IMR-90 (cell line): ENCODE results near the gene CAPN7. TPM values are rescaled to one million over a fixed set of nuclear protein-coding genes. Genes with fewer than 3 reads are reported as not detected.

Source experiments
- ATAC-seq: fragments of 200-7000 bp; cut with Tn5 transposase; 2 replicates; pipeline ENCODE4 v1.9.1; 2020; ENCODE audit warnings: low read depth, mild to moderate bottlenecking, moderate library complexity
- BruUV-seq: library from RNA; stranded (reverse); fragments of 400-500 nt; replicated peaks from 2 replicates; lab custom pipeline; 2021; lab: Mats Ljungman, UMichigan
- CTCF ChIA-PET: fragments of 300-600 bp; formaldehyde crosslinking; extraction: SDS; loops from one replicate; lab custom pipeline; 2021; ENCODE audit warnings: antibody characterized with exemption; lab: Yijun Ruan, JAX
- POLR2A ChIA-PET: fragments of 300-600 bp; sonication (Branson Sonifier 250); formaldehyde crosslinking; loops from one replicate; lab custom pipeline; 2022; ENCODE audit warnings: antibody characterized with exemption; ENCODE audit not compliant: unreplicated experiment; lab: Charles Lee
- DNase-seq: peaks from one replicate; pipeline ENCODE4 v3.0.0; 2013
- H2AFZ ChIP-seq: replicated peaks from 2 replicates; pipeline ENCODE3; 2013; ENCODE audit warnings: low read length, mild to moderate bottlenecking; ENCODE audit not compliant: poor library complexity
- H2AK5ac ChIP-seq: 2 replicates; pipeline ENCODE4 v1.6.1; 2013; ENCODE audit warnings: low read depth, low read length, inconsistent platforms
- H2AK9ac ChIP-seq: replicated peaks from 2 replicates; pipeline ENCODE3; 2013; ENCODE audit warnings: mild to moderate bottlenecking, low read depth, low read length, moderate library complexity; ENCODE audit not compliant: poor library complexity
- H2BK120ac ChIP-seq: 2 replicates; pipeline ENCODE4 v1.6.1; 2013; ENCODE audit warnings: low read depth, low read length, inconsistent platforms
- H2BK15ac ChIP-seq: 3 replicates; pipeline ENCODE4 v1.6.1; 2013; ENCODE audit warnings: low read depth, low read length, inconsistent platforms
- H2BK20ac ChIP-seq: 2 replicates; pipeline ENCODE4 v1.6.1; 2013; ENCODE audit warnings: low read depth, mild to moderate bottlenecking, inconsistent platforms, low read length, moderate library complexity
- H2BK5ac ChIP-seq: 2 replicates; pipeline ENCODE4 v1.6.1; 2013; ENCODE audit warnings: mild to moderate bottlenecking, low read depth, low read length, inconsistent platforms; ENCODE audit not compliant: poor library complexity, severe bottlenecking
- H3K14ac ChIP-seq: replicated peaks from 2 replicates; pipeline ENCODE4 v1.6.1; 2013; ENCODE audit warnings: low read depth, low read length, inconsistent platforms
- H3K18ac ChIP-seq: 2 replicates; pipeline ENCODE4 v1.6.1; 2013; ENCODE audit warnings: low read depth, low read length, control low read depth
- H3K23ac ChIP-seq: 2 replicates; pipeline ENCODE4 v1.6.1; 2013; ENCODE audit warnings: low read depth, low read length, inconsistent platforms
- H3K27ac ChIP-seq: 2 replicates; pipeline ENCODE4 v1.5.1; 2013; ENCODE audit warnings: mild to moderate bottlenecking, control low read depth, low read length; ENCODE audit not compliant: insufficient read depth
- H3K27me3 ChIP-seq: 2 replicates; pipeline ENCODE4 v1.6.1; 2013; ENCODE audit warnings: low read length; ENCODE audit not compliant: control insufficient read depth, insufficient read depth
- H3K36me3 ChIP-seq: 2 replicates; pipeline ENCODE4 v1.6.1; 2013; ENCODE audit warnings: low read length, mixed read lengths; ENCODE audit not compliant: control insufficient read depth, insufficient read depth
- H3K4ac ChIP-seq: 2 replicates; pipeline ENCODE4 v1.6.1; 2013; ENCODE audit warnings: low read depth, low read length, inconsistent platforms
- H3K4me1 ChIP-seq: 2 replicates; pipeline ENCODE4 v1.6.1; 2013; ENCODE audit warnings: low read length, mixed read lengths; ENCODE audit not compliant: control insufficient read depth, insufficient read depth
- H3K4me2 ChIP-seq: 2 replicates; pipeline ENCODE4 v1.6.1; 2013; ENCODE audit warnings: low read depth, mild to moderate bottlenecking, control low read depth, low read length, moderate library complexity
- H3K4me3 ChIP-seq: 2 replicates; pipeline ENCODE4 v1.5.1; 2013; ENCODE audit warnings: low read depth, mild to moderate bottlenecking, control low read depth, low read length, moderate library complexity; ENCODE audit not compliant: insufficient read depth
- H3K56ac ChIP-seq: 2 replicates; pipeline ENCODE4 v1.6.1; 2013; ENCODE audit warnings: low read length, inconsistent platforms; ENCODE audit not compliant: insufficient read depth; ENCODE audit errors: extremely low read depth
- H3K79me1 ChIP-seq, 2 experiments: 2 replicates each; pipeline ENCODE4 v1.6.1; 2013; ENCODE audit warnings: low read length in 2 of 2, inconsistent platforms in 1 of 2, low read depth in 1 of 2
- H3K9ac ChIP-seq: 2 replicates; pipeline ENCODE4 v1.6.1; 2013; ENCODE audit warnings: low read depth, low read length, control low read depth
- H3K9me1 ChIP-seq: 2 replicates; pipeline ENCODE4 v1.6.1; 2013; ENCODE audit warnings: low read length, inconsistent platforms; ENCODE audit not compliant: insufficient read depth
- H3K9me3 ChIP-seq: 2 replicates; pipeline ENCODE4 v1.6.1; 2013; ENCODE audit warnings: low read length; ENCODE audit not compliant: control insufficient read depth, insufficient read depth
- H4K20me1 ChIP-seq: 2 replicates; pipeline ENCODE4 v1.6.1; 2013; ENCODE audit warnings: low read length, inconsistent platforms; ENCODE audit not compliant: insufficient read depth
- H4K5ac ChIP-seq: 2 replicates; pipeline ENCODE4 v1.6.1; 2013; ENCODE audit warnings: mild to moderate bottlenecking, low read depth, low read length, control low read depth
- H4K8ac ChIP-seq, 2 experiments: 2 replicates each; pipeline ENCODE4 v1.6.1; 2013; ENCODE audit warnings: low read depth in 2 of 2, low read length in 2 of 2, control low read depth in 1 of 2, inconsistent platforms in 1 of 2
- H4K91ac ChIP-seq: 2 replicates; pipeline ENCODE4 v1.6.1; 2013; ENCODE audit warnings: low read depth, low read length, inconsistent platforms; ENCODE audit not compliant: insufficient read depth
- BHLHE40 ChIP-seq: fragments of 150-350 bp; IDR thresholded peaks from 2 replicates; pipeline ENCODE4 v1.6.1; 2016; ENCODE audit warnings: mild to moderate bottlenecking, low read depth, low read length
- CEBPB ChIP-seq: IDR thresholded peaks from 2 replicates; pipeline ENCODE4 v1.6.1; 2012; ENCODE audit warnings: low read depth, low read length, improper control_type of control experiment
- CHD1 ChIP-seq: IDR thresholded peaks from 2 replicates; pipeline ENCODE4 v1.6.1; 2012; ENCODE audit warnings: low read depth, low read length, improper control_type of control experiment
- ELK1 ChIP-seq: fragments of 150-350 bp; IDR thresholded peaks from 2 replicates; pipeline ENCODE4 v1.6.1; 2016; ENCODE audit warnings: low read depth, mild to moderate bottlenecking, low read length, moderate library complexity, borderline replicate concordance
- MAFK ChIP-seq: IDR thresholded peaks from 2 replicates; pipeline ENCODE4 v1.6.1; 2012; ENCODE audit warnings: low read depth, low read length, improper control_type of control experiment
- MXI1 ChIP-seq: IDR thresholded peaks from 2 replicates; pipeline ENCODE4 v1.6.1; 2012; ENCODE audit warnings: low read depth, mild to moderate bottlenecking, low read length, moderate library complexity, borderline replicate concordance
- NFE2L2 ChIP-seq: fragments of 150-350 bp; IDR thresholded peaks from 2 replicates; pipeline ENCODE4 v1.6.1; 2016; ENCODE audit warnings: low read depth, mild to moderate bottlenecking, low read length
- POLR2A ChIP-seq: IDR thresholded peaks from 2 replicates; pipeline ENCODE4 v1.6.1; 2012; ENCODE audit warnings: mild to moderate bottlenecking, low read depth, low read length
- RAD21 ChIP-seq: IDR thresholded peaks from 2 replicates; pipeline ENCODE4 v1.6.1; 2012; ENCODE audit warnings: low read length, improper control_type of control experiment
- RCOR1 ChIP-seq: IDR thresholded peaks from 2 replicates; pipeline ENCODE4 v1.6.1; 2012; ENCODE audit warnings: mild to moderate bottlenecking, low read length, improper control_type of control experiment; ENCODE audit not compliant: insufficient replicate concordance
- RFX5 ChIP-seq: IDR thresholded peaks from 2 replicates; pipeline ENCODE4 v1.8.0; 2012; ENCODE audit warnings: low read depth, mild to moderate bottlenecking, low read length, moderate library complexity
- SMC3 ChIP-seq: fragments of 150-350 bp; IDR thresholded peaks from 2 replicates; pipeline ENCODE4 v1.6.1; 2016; ENCODE audit warnings: low read depth, mild to moderate bottlenecking, antibody characterized with exemption, low read length, moderate library complexity
- dilution Hi-C: fragments of 300-500 bp; cut with HindIII; formaldehyde crosslinking; loops from one replicate; pipeline ENCODE4 v1.14.3; 2018; ENCODE audit warnings: low sequenced_read_pairs; ENCODE audit not compliant: unreplicated experiment
- in situ Hi-C: fragments of 300-500 bp; cut with MboI; formaldehyde crosslinking; loops from 3 replicates; pipeline ENCODE4 v1.14.3; 2019; ENCODE audit warnings: low sequenced_read_pairs, inconsistent platforms, mixed read lengths
- intact Hi-C: fragments of 100-400 bp; cut with micrococcal nuclease; formaldehyde crosslinking; loops from 2 replicates; pipeline ENCODE4 v1.10.0; 2022
- polyA plus RNA-seq, 3 experiments: library from polyadenylated mRNA; depleted of rRNA; stranded (reverse); fragments of >200 nt; gene quantifications; 2 replicates each; pipeline ENCODE4 v1.2.3, GENCODE V29; 2012; ENCODE audit warnings: low replicate concordance in 1 of 3
- total RNA-seq: library from RNA; depleted of rRNA; stranded (reverse); fragments of >200 nt; gene quantifications from 2 replicates; pipeline ENCODE4 v1.2.3, GENCODE V29; 2012
- TF ChIP-seq, protein P1 (sequence below): fragments of 150-350 bp; IDR thresholded peaks from 2 replicates; pipeline ENCODE4 v1.6.1; 2017; ENCODE audit warnings: mild to moderate bottlenecking, antibody characterized with exemption, low read length, low read depth

The CAPN7 gene
- total and polyA plus RNA-seq, 2 of the 4 experiments (the other 2 are of a cell fraction) = 14.5 to 21.3 TPM

- CTCF ChIA-PET = no interaction called here
Observed at GRCh38 chr3:15261274-15261673, 55.2 kb downstream of the CAPN7 start.

More at GRCh38 chr3:15261274-15261673, 55.2 kb downstream of the CAPN7 start:
- no peak for ATAC-seq
- no peak overlapping the region for H3K23ac ChIP-seq
- H3K56ac ChIP-seq = no peak overlapping the region
- no peak overlapping the region for H4K5ac ChIP-seq
- no peaks in the 10 kb centered on the region for H4K20me1 ChIP-seq
- BruUV-seq = no TSS peak
- no peak overlapping the region for H3K27ac ChIP-seq
- H3K9me3 ChIP-seq = no peaks in the 10 kb centered on the region
- peaks cover 4% of the 10 kb centered on the region; the same call in 1 of the 2 replicates for H3K9me1 ChIP-seq
- H2BK5ac ChIP-seq = no peak overlapping the region
- H3K4me2 ChIP-seq = no peak overlapping the region
- no peak overlapping the region for H2BK20ac ChIP-seq
- TF ChIP-seq MAFK (no peak), CHD1 (no peak), ELK1 (no peak), CEBPB (no peak), RCOR1 (no peak), MXI1 (no peak), POLR2A (no peak), SMC3 (no peak), NFE2L2 (no peak), RAD21 (no peak), BHLHE40 (no peak), RFX5 (no peak)
- TF ChIP-seq, protein P1, sequence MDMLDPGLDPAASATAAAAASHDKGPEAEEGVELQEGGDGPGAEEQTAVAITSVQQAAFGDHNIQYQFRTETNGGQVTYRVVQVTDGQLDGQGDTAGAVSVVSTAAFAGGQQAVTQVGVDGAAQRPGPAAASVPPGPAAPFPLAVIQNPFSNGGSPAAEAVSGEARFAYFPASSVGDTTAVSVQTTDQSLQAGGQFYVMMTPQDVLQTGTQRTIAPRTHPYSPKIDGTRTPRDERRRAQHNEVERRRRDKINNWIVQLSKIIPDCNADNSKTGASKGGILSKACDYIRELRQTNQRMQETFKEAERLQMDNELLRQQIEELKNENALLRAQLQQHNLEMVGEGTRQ = no peak
- H3K4ac ChIP-seq = no peak overlapping the region
- H3K79me1 ChIP-seq = 0 out of 4 replicates have a peak, but pooled peaks cover 0 to 2% of the 10 kb centered on the region in 2 experiments
- H3K18ac ChIP-seq = no peak overlapping the region
- H3K14ac ChIP-seq = no peak overlapping the region
- intact Hi-C loops (no loop called here), in situ Hi-C loops (no loop called here), dilution Hi-C loops (no loop called here)
- no peak overlapping the region for H3K9ac ChIP-seq
- no peak overlapping the region for H2AK9ac ChIP-seq
- no peak overlapping the region for H2BK15ac ChIP-seq
- H3K4me3 ChIP-seq = no peak overlapping the region
- no peak overlapping the region for H4K8ac ChIP-seq
- no peaks in the 10 kb centered on the region for H3K27me3 ChIP-seq
- POLR2A ChIA-PET = no interaction called here
- H2BK120ac ChIP-seq = no peak overlapping the region
- no peak overlapping the region for H2AK5ac ChIP-seq
- H4K91ac ChIP-seq = no peak overlapping the region
- no peak for DNase-seq
- peaks cover 29% of the 10 kb centered on the region for H3K36me3 ChIP-seq
- no peak overlapping the region for H2AFZ ChIP-seq
- H3K4me1 ChIP-seq = no peaks in the 10 kb centered on the region
